Measurements from ENCODE around the gene ANTXR1. TPM values are rescaled to one million over a fixed set of nuclear protein-coding genes. Genes with fewer than 3 reads are reported as not detected.

ANTXR1 gene
- total RNA-seq, 1 experiment from 2014 or later: 33.1 TPM

DNA sequence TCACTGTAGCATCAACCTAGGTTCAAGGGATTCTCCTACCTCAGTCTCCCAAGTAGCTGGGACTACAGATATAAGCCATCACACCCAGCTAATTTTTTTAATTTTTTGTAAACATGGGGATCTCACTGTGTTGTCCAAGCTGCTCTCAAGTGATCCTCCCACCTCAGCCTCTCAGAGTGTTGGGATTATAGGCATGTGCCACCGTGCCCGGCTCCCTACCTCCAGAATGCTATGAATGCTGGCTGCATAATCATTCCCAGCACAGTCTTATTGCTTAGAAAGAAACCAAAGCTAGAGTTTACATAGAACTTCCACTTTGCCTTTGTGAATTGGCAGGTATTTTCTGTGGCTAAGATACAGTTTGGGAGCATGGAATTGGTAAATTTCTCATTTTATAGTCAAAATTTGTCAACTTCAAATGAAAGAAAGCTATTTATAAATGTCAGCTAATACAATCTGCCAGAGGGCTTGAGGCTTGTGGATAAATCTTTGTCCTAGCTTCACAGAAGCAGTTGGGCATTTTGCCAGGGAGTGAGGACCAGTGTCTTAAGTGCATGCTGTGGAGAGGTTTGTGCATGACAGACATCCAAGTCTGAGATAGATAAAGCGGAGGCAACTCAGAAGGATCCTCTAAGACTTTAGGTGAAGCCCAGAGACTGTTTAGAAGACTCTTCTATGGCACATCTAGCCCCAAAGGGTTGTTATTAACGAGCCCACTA is 175.4 kb downstream of the ANTXR1 start:
- POLR2A ChIA-PET: interaction anchor here (2.0 kb wide), 1 partner anchor 11 kb away, joined by 5 read pairs; no protein-coding TSS in a partner anchor
- BruUV-seq (replicated peaks): no TSS peak
- H3K4me3 Mint-ChIP-seq (ENCODE audit: unreplicated experiment): no peak overlapping the region

DNA sequence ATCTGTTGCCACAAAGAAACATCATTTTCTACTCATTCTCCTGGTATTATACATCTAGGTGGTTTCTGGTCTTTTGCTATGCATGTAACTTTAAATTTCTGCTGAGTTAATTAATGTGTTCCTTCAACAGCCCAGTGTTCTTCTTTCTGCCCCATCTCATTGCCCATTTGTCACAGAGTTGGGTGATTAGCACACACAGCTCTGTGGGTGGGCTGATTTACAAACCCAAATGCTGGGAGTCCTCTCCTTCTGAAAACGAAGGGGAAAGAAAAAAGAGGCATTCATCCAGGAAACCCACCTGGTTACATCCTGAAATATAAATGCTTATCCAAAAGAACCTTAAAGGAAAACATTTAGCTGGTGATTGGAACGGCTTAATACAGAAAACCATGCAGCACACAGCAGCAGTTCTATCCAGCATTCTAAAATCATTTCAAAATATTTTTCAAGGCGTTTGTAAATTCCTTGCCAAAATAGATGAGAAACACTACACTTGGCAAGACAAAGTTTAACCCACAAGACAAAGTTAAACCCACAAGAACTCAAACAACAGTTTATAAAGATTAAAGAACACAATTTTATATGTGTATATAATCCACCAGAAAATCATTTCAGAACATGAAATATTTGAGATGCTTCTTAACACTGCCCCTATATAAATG is 177.9 kb downstream of the ANTXR1 start:
- intact Hi-C loops (cut with micrococcal nuclease): no loop called here
- H3K27ac Mint-ChIP-seq (ENCODE audit: low read depth, unreplicated experiment): no peak overlapping the region
- ChIA-PET POLR2A (no interaction called here), CTCF (interaction anchor here (0.6 kb wide), 1 partner anchor 150 kb away, joined by 4 read pairs; no protein-coding TSS in a partner anchor)
- no peak for DNase-seq (ENCODE audit: unreplicated experiment)
- no peaks in the 10 kb centered on the region for H3K4me1 Mint-ChIP-seq (ENCODE audit: insufficient read depth, unreplicated experiment)
- H3K4me3 Mint-ChIP-seq (ENCODE audit: unreplicated experiment): no peak overlapping the region
- no peaks in the 10 kb centered on the region for H3K27me3 Mint-ChIP-seq (ENCODE audit: insufficient read depth, unreplicated experiment)
- peaks cover 22% of the 10 kb centered on the region for H3K36me3 Mint-ChIP-seq (ENCODE audit: insufficient read depth, unreplicated experiment)
- BruUV-seq (replicated peaks): no TSS peak
- H3K9me3 Mint-ChIP-seq (ENCODE audit: unreplicated experiment): no peaks in the 10 kb centered on the region
- TF ChIP-seq, protein P1, sequence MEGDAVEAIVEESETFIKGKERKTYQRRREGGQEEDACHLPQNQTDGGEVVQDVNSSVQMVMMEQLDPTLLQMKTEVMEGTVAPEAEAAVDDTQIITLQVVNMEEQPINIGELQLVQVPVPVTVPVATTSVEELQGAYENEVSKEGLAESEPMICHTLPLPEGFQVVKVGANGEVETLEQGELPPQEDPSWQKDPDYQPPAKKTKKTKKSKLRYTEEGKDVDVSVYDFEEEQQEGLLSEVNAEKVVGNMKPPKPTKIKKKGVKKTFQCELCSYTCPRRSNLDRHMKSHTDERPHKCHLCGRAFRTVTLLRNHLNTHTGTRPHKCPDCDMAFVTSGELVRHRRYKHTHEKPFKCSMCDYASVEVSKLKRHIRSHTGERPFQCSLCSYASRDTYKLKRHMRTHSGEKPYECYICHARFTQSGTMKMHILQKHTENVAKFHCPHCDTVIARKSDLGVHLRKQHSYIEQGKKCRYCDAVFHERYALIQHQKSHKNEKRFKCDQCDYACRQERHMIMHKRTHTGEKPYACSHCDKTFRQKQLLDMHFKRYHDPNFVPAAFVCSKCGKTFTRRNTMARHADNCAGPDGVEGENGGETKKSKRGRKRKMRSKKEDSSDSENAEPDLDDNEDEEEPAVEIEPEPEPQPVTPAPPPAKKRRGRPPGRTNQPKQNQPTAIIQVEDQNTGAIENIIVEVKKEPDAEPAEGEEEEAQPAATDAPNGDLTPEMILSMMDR (IDR thresholded peaks at IDR 0.05; ENCODE audit: unreplicated experiment): no peak

More for the DNA sequence above, 175.4 kb downstream of the ANTXR1 start:
- H3K27ac Mint-ChIP-seq (ENCODE audit: low read depth, unreplicated experiment): no peak overlapping the region
- no peaks in the 10 kb centered on the region for H3K4me1 Mint-ChIP-seq (ENCODE audit: insufficient read depth, unreplicated experiment)
- no peaks in the 10 kb centered on the region for H3K9me3 Mint-ChIP-seq (ENCODE audit: unreplicated experiment)
- intact Hi-C loops (cut with micrococcal nuclease): no loop called here
- CTCF ChIA-PET: interaction anchor here (0.6 to 1.0 kb wide), 3 partner anchors 8 to 29 kb away, joined by 3 to 4 read pairs (median 4); no protein-coding TSS in a partner anchor
- DNase-seq (ENCODE audit: unreplicated experiment): no peak
- peaks cover 26% of the 10 kb centered on the region for H3K36me3 Mint-ChIP-seq (ENCODE audit: insufficient read depth, unreplicated experiment)
- TF ChIP-seq, protein P1 (IDR thresholded peaks at IDR 0.05; ENCODE audit: unreplicated experiment): no peak
- H3K27me3 Mint-ChIP-seq (ENCODE audit: insufficient read depth, unreplicated experiment): no peaks in the 10 kb centered on the region

DNA sequence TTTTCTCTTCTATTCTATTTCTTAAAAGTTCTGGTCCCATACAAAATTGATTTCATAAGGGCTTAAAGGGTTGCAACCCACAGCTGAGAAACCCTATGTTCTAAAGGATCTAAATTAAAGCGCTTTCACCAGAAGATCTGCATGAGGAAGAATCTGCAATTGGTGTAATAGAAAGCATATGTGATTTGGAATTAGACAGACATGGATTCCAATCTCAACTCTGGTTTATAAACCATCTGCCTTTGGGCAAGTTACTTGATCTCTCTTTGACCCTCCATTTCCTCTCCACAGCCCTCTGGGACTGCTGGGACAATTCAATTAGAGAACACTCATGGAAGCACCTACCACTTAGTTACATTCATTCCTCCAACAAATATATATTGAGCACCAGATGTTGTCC is 178.7 kb downstream of the ANTXR1 start:
- Mint-ChIP-seq H3K27ac (ENCODE audit: low read depth, unreplicated experiment) (no peak overlapping the region), H3K27me3 (ENCODE audit: insufficient read depth, unreplicated experiment) (no peaks in the 10 kb centered on the region), H3K9me3 (ENCODE audit: unreplicated experiment) (no peaks in the 10 kb centered on the region), H3K4me3 (ENCODE audit: unreplicated experiment) (no peak overlapping the region), H3K36me3 (ENCODE audit: insufficient read depth, unreplicated experiment) (peaks cover 20% of the 10 kb centered on the region), H3K4me1 (ENCODE audit: insufficient read depth, unreplicated experiment) (no peaks in the 10 kb centered on the region)
- TF ChIP-seq, protein P1 (IDR thresholded peaks at IDR 0.05; ENCODE audit: unreplicated experiment): no peak
- BruUV-seq (replicated peaks): no TSS peak
- ChIA-PET POLR2A (no interaction called here), CTCF (no interaction called here)
- DNase-seq (ENCODE audit: unreplicated experiment): no peak
- intact Hi-C loops (cut with micrococcal nuclease): no loop called here

DNA sequence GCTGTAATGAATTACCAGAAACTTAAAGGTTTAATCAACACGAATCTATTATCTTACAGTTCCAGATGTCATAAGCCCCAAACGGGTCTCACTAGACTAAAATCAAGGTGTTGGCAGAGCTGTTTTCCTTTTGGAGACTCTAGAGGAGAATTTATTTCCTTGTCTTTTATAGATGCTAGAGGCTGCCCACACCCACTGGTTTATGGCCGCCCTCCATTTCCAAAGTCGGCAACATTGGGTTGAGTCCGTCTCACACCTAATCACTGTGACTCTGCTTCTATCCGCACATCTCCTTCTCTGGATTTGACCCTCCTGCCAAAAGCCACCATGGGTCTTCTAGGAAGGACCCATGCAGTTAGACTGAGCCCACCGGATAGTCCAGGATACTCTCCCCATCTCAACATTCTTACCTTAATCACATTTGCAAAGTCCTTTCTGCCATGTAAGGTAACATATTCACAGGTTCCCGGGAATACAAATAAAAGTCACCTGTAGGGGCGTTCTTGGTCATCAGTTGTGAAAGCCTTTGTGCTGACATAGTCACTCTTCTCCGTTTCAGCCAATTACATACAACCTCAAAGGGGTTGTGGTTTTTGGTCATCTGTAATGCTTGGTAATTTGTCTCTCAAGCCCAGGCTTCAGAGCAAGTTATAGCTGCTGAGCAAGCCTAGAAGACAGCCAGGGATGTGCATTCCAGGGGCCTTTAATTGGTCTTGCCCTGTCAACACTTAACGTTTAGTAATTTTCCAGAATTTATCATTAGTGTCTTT is 179.4 kb downstream of the ANTXR1 start:
- no peak overlapping the region for H3K4me3 Mint-ChIP-seq (ENCODE audit: unreplicated experiment)
- no peaks in the 10 kb centered on the region for H3K9me3 Mint-ChIP-seq (ENCODE audit: unreplicated experiment)
- DNase-seq (ENCODE audit: unreplicated experiment): no peak
- H3K27me3 Mint-ChIP-seq (ENCODE audit: insufficient read depth, unreplicated experiment): no peaks in the 10 kb centered on the region
- intact Hi-C loops (cut with micrococcal nuclease): no loop called here
- peaks cover 14% of the 10 kb centered on the region for H3K36me3 Mint-ChIP-seq (ENCODE audit: insufficient read depth, unreplicated experiment)
- TF ChIP-seq, protein P1 (IDR thresholded peaks at IDR 0.05; ENCODE audit: unreplicated experiment): no peak
- no peak overlapping the region for H3K27ac Mint-ChIP-seq (ENCODE audit: low read depth, unreplicated experiment)
- CTCF ChIA-PET: interaction anchor here (0.6 kb wide), 1 partner anchor 80 kb away, joined by 3 read pairs; no protein-coding TSS in a partner anchor
- no TSS peak for BruUV-seq (replicated peaks)
- H3K4me1 Mint-ChIP-seq (ENCODE audit: insufficient read depth, unreplicated experiment): no peaks in the 10 kb centered on the region
- POLR2A ChIA-PET: no interaction called here
